ENCODE measurements around the gene ZNF574.

GRCh38 chr19:42075364-42075615, 676 bp upstream of the ZNF574 start:
- TF ChIP-seq CTCF (conservative IDR thresholded peaks at IDR 0.05) (no peak), ZFX (IDR thresholded peaks at IDR 0.05) (no peak)

Data from C4-2B (cell line).